Mucosa of stomach (tissue), 1 donor: Measurements from ENCODE around the gene IGLON5.

Experiments
- H3K27me3 ChIP-seq: one replicate; pipeline ENCODE4 v1.7.0; 2013; ENCODE audit warnings: mild to moderate bottlenecking, low read length; ENCODE audit not compliant: control insufficient read depth, insufficient read depth
- H3K36me3 ChIP-seq: one replicate; pipeline ENCODE4 v1.7.0; 2013; ENCODE audit warnings: low read length; ENCODE audit not compliant: control insufficient read depth, insufficient read depth
- H3K4me1 ChIP-seq: one replicate; pipeline ENCODE4 v1.7.0; 2013; ENCODE audit warnings: mild to moderate bottlenecking, low read length; ENCODE audit not compliant: control insufficient read depth, insufficient read depth
- H3K4me3 ChIP-seq: one replicate; pipeline ENCODE4 v1.7.0; 2013; ENCODE audit warnings: low read length
- H3K9ac ChIP-seq: one replicate; pipeline ENCODE4 v1.7.0; 2013; ENCODE audit warnings: mild to moderate bottlenecking, low read length, moderate library complexity
- H3K9me3 ChIP-seq: one replicate; pipeline ENCODE4 v1.7.0; 2013; ENCODE audit warnings: mild to moderate bottlenecking, low read length, moderate library complexity; ENCODE audit not compliant: control insufficient read depth
- donor health status: Pancreatic carcinoma.

IGLON5 gene

GRCh38 chr19:51345076-51345620 is 33.7 kb downstream of the IGLON5 start:
- Histone ChIP-seq H3K27me3 (peaks cover 6% of the 10 kb centered on the region), H3K9ac (no peak overlapping the region), H3K36me3 (no peaks in the 10 kb centered on the region), H3K4me3 (no peak overlapping the region), H3K9me3 (no peaks in the 10 kb centered on the region), H3K4me1 (peaks cover 4% of the 10 kb centered on the region)

GRCh38 chr19:51346742-51347141 is 35.3 kb downstream of the IGLON5 start:
- Histone ChIP-seq H3K4me3 (no peak overlapping the region), H3K36me3 (no peaks in the 10 kb centered on the region), H3K4me1 (no peaks in the 10 kb centered on the region), H3K9ac (no peak overlapping the region), H3K9me3 (no peaks in the 10 kb centered on the region), H3K27me3 (no peaks in the 10 kb centered on the region)

GRCh38 chr19:51347209-51347928 is 35.9 kb downstream of the IGLON5 start:
- H3K36me3 ChIP-seq, result no peaks in the 10 kb centered on the region

GRCh38 chr19:51351266-51351990 is 40.0 kb downstream of the IGLON5 start:
- no peak overlapping the region for H3K9ac ChIP-seq
- no peaks in the 10 kb centered on the region for H3K36me3 ChIP-seq
- H3K9me3 ChIP-seq, result no peaks in the 10 kb centered on the region
- no peaks in the 10 kb centered on the region for H3K4me1 ChIP-seq
- H3K27me3 ChIP-seq, result no peaks in the 10 kb centered on the region
- H3K4me3 ChIP-seq, result no peak overlapping the region

More at GRCh38 chr19:51347209-51347928, 35.9 kb downstream of the IGLON5 start:
- no peak overlapping the region for H3K4me3 ChIP-seq
- no peaks in the 10 kb centered on the region for H3K9me3 ChIP-seq
- no peaks in the 10 kb centered on the region for H3K27me3 ChIP-seq
- no peaks in the 10 kb centered on the region for H3K4me1 ChIP-seq
- H3K9ac ChIP-seq, result no peak overlapping the region

GRCh38 chr19:51352783-51353360 is 41.4 kb downstream of the IGLON5 start:
- no peak overlapping the region for H3K9ac ChIP-seq
- no peaks in the 10 kb centered on the region for H3K27me3 ChIP-seq
- H3K9me3 ChIP-seq, result no peaks in the 10 kb centered on the region
- H3K4me3 ChIP-seq, result no peak overlapping the region
- no peaks in the 10 kb centered on the region for H3K36me3 ChIP-seq
- H3K4me1 ChIP-seq, result no peaks in the 10 kb centered on the region

- Histone ChIP-seq H3K27me3 (no peaks in the 10 kb centered on the region), H3K9me3 (no peaks in the 10 kb centered on the region), H3K4me3 (no peak overlapping the region), H3K36me3 (no peaks in the 10 kb centered on the region), H3K9ac (no peak overlapping the region), H3K4me1 (no peaks in the 10 kb centered on the region)
Observed at GRCh38 chr19:51354103-51354741, 42.8 kb downstream of the IGLON5 start.

GRCh38 chr19:51354742-51355148 is 43.3 kb downstream of the IGLON5 start:
- Histone ChIP-seq H3K36me3 (no peaks in the 10 kb centered on the region), H3K4me3 (no peak overlapping the region), H3K27me3 (no peaks in the 10 kb centered on the region), H3K9me3 (no peaks in the 10 kb centered on the region), H3K9ac (no peak overlapping the region), H3K4me1 (no peaks in the 10 kb centered on the region)

GRCh38 chr19:51356159-51356801 is 44.8 kb downstream of the IGLON5 start:
- H3K4me3 ChIP-seq, result no peak overlapping the region
- no peaks in the 10 kb centered on the region for H3K9me3 ChIP-seq
- no peaks in the 10 kb centered on the region for H3K4me1 ChIP-seq
- no peak overlapping the region for H3K9ac ChIP-seq
- no peaks in the 10 kb centered on the region for H3K36me3 ChIP-seq
- no peaks in the 10 kb centered on the region for H3K27me3 ChIP-seq

GRCh38 chr19:51357952-51358351 is 46.5 kb downstream of the IGLON5 start:
- no peaks in the 10 kb centered on the region for H3K36me3 ChIP-seq
- H3K9me3 ChIP-seq, result no peaks in the 10 kb centered on the region
- H3K4me3 ChIP-seq, result no peak overlapping the region
- H3K4me1 ChIP-seq, result peaks cover 12% of the 10 kb centered on the region
- H3K27me3 ChIP-seq, result no peaks in the 10 kb centered on the region
- H3K9ac ChIP-seq, result no peak overlapping the region

- H3K36me3 ChIP-seq, result no peaks in the 10 kb centered on the region
- H3K9ac ChIP-seq, result no peak overlapping the region
- peaks cover 25% of the 10 kb centered on the region for H3K4me1 ChIP-seq
- H3K4me3 ChIP-seq, result no peak overlapping the region
- no peaks in the 10 kb centered on the region for H3K27me3 ChIP-seq
- no peaks in the 10 kb centered on the region for H3K9me3 ChIP-seq
Observed at GRCh38 chr19:51359294-51359693, 47.9 kb downstream of the IGLON5 start.

GRCh38 chr19:51361239-51361638 is 49.8 kb downstream of the IGLON5 start:
- Histone ChIP-seq H3K9me3 (no peaks in the 10 kb centered on the region), H3K4me1 (peaks cover 30% of the 10 kb centered on the region), H3K27me3 (no peaks in the 10 kb centered on the region), H3K9ac (no peak overlapping the region), H3K4me3 (no peak overlapping the region), H3K36me3 (no peaks in the 10 kb centered on the region)
